ENCODE results near the gene EBLN2. TPM values are rescaled to one million over a fixed set of nuclear protein-coding genes. Genes with fewer than 3 reads are reported as not detected.

EBLN2 gene
- 3.5 and 5.1 TPM in 2 replicates for total RNA-seq (2012; rRNA removed)

DNA sequence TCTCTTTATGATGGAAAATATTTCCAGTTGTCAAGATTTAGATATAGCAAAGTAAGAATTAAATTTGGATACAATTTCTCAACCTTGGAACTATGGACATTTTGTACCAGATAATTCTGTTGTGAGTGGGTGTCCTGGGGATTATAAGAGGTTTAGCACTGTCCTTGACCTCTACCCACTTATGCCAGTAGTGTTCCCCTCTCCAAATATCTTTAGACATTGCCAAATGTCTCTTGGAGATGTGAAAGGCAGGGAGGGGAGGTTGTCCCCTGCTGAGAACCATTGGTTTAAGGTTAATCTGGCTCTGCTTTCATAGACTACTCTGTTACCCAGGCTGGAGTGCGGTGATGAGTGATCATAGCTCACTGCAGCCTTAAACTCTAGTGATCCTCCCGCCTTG is at the start of gene EBLN2:
EBLN2 (plus strand) TSS at position 244 of the 400 bp plus-strand sequence. CDS start 423 bp downstream, outside the sequence.
- H3K4me2 ChIP-seq (ENCODE audit: low read length): no peak within 1 kb of the TSS
- H3K27me3 ChIP-seq (ENCODE audit: control insufficient read depth, insufficient read depth, low read length): no peaks in the 10 kb centered on the region
- H3K9ac ChIP-seq (ENCODE audit: low read depth, low read length): no peak within 1 kb of the TSS
- no peak within 1 kb of the TSS for H3K4me3 ChIP-seq (ENCODE audit: low read length)
- H3K4me1 ChIP-seq (ENCODE audit: control insufficient read depth, insufficient read depth, low read length): peaks cover 22% of the 10 kb centered on the region
- no peaks in the 10 kb centered on the region for H3K9me3 ChIP-seq (replicated peaks; ENCODE audit: low read length)
- H3K36me3 ChIP-seq (ENCODE audit: insufficient read depth, low read length): peaks cover 32% of the 10 kb centered on the region

DNA sequence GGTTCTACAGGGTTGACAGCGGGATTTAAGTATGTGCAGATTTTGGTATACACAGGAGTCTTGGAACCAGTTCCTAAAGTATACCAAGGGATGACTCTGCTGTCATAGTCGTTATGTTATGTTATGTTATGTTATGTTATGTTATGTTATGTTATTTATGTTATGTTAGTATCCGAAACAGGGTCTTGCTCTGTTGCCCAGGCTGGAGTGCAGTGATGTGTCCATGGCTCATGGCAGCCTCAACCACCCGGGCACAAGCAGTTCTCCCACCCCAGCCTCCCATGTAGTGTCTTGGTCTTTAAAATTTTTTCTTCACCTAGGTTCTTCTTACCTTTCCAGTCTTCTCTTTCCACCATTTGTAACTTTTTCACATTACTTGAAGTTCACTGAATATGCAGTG is 43.2 kb upstream of the EBLN2 start:
- Histone ChIP-seq H3K4me2 (ENCODE audit: low read length) (no peak overlapping the region), H3K4me3 (ENCODE audit: low read length) (no peak overlapping the region), H3K4me1 (ENCODE audit: control insufficient read depth, insufficient read depth, low read length) (peaks cover 7% of the 10 kb centered on the region), H3K9me3 (replicated peaks; ENCODE audit: low read length) (no peaks in the 10 kb centered on the region), H3K27me3 (ENCODE audit: control insufficient read depth, insufficient read depth, low read length) (no peaks in the 10 kb centered on the region), H3K36me3 (ENCODE audit: insufficient read depth, low read length) (peaks cover 9% of the 10 kb centered on the region), H3K9ac (ENCODE audit: low read depth, low read length) (no peak overlapping the region)

DNA sequence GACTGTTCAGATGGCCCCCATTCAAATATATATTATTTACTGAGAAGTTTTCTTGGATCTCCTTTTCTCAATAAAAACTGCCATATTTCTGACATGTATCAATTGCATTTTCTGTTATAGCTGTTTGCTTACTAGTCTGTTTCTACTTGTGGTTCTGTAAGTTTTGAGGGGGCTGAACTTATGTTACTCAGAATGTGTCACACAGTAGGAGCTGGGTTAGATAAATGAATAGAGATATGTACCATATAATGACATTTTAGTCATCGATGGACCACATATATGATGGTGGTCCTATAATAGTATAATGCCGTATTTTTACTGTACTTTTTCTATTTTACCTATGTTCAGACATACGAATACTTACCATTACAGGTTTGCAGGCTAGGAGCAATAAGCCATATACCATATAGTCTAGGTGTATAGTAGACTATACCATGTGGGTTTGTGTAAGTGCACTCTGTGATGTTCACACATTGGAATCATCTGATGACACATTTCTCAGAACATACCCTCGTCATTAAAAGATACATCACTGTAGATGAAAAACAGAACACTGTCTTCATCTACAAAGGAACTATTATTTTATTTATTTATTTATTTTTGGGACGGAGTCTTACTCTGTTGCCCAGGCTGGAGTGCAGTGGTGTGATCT is 42.5 kb upstream of the EBLN2 start:
- peaks cover 7% of the 10 kb centered on the region for H3K4me1 ChIP-seq (ENCODE audit: control insufficient read depth, insufficient read depth, low read length)
- no peak overlapping the region for H3K4me2 ChIP-seq (ENCODE audit: low read length)
- H3K4me3 ChIP-seq (ENCODE audit: low read length): no peak overlapping the region
- H3K27me3 ChIP-seq (ENCODE audit: control insufficient read depth, insufficient read depth, low read length): no peaks in the 10 kb centered on the region
- H3K9ac ChIP-seq (ENCODE audit: low read depth, low read length): no peak overlapping the region
- no peaks in the 10 kb centered on the region for H3K9me3 ChIP-seq (replicated peaks; ENCODE audit: low read length)
- peaks cover 9% of the 10 kb centered on the region for H3K36me3 ChIP-seq (ENCODE audit: insufficient read depth, low read length)

DNA sequence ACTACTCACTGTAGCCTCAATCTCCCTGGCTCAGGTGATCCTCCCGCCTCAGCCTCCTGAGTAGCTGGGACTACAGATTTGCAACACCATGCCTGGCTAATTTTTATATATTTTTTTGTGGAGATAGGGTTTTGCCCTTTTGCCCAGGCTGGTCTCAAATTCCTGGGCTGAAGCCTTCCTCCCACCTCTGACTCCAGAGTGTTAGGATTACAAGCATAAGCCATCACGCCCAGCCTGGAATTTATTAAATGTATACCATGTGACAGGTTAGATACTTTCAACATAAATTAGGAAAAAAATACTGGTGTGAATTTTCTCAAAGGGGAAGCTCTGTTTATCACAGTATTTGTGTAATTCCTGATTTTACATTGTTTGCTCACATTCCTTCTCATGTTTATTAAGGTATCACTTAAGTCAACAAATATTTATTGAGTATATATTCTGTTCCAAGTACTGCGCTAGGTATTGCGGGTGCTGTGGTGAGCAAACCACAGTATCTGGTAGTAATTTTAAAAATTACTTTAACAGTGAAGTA is 40.1 kb upstream of the EBLN2 start:
- Histone ChIP-seq H3K36me3 (ENCODE audit: insufficient read depth, low read length) (peaks cover 9% of the 10 kb centered on the region), H3K9me3 (replicated peaks; ENCODE audit: low read length) (no peaks in the 10 kb centered on the region), H3K27me3 (ENCODE audit: control insufficient read depth, insufficient read depth, low read length) (no peaks in the 10 kb centered on the region), H3K4me3 (ENCODE audit: low read length) (no peak overlapping the region), H3K4me2 (ENCODE audit: low read length) (no peak overlapping the region), H3K4me1 (ENCODE audit: control insufficient read depth, insufficient read depth, low read length) (peaks cover 17% of the 10 kb centered on the region), H3K9ac (ENCODE audit: low read depth, low read length) (no peak overlapping the region)

DNA sequence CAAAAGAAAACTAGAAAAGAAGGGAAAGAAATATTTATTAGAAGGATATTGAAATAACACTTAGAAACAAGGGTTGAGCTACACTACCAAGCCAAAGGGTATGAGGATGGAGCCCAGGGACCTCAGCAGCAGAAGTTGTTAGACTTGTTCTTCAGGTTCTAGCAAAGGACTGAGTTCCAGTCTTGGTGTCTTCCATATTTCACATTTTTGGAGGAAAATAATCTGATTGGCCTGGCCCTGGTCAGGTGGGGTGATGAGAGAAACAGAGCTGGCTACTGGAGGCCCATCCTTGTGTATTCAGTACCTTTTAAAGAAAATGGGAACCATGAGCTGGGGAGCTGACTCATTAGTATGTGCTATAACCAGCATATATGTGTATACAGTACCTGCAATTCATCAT is 36.6 kb upstream of the EBLN2 start:
- no peak overlapping the region for H3K4me2 ChIP-seq (ENCODE audit: low read length)
- peaks cover 4% of the 10 kb centered on the region for H3K36me3 ChIP-seq (ENCODE audit: insufficient read depth, low read length)
- H3K9me3 ChIP-seq (replicated peaks; ENCODE audit: low read length): no peaks in the 10 kb centered on the region
- H3K4me1 ChIP-seq (ENCODE audit: control insufficient read depth, insufficient read depth, low read length): peaks cover 26% of the 10 kb centered on the region
- H3K4me3 ChIP-seq (ENCODE audit: low read length): no peak overlapping the region
- no peak overlapping the region for H3K9ac ChIP-seq (ENCODE audit: low read depth, low read length)
- H3K27me3 ChIP-seq (ENCODE audit: control insufficient read depth, insufficient read depth, low read length): no peaks in the 10 kb centered on the region

DNA sequence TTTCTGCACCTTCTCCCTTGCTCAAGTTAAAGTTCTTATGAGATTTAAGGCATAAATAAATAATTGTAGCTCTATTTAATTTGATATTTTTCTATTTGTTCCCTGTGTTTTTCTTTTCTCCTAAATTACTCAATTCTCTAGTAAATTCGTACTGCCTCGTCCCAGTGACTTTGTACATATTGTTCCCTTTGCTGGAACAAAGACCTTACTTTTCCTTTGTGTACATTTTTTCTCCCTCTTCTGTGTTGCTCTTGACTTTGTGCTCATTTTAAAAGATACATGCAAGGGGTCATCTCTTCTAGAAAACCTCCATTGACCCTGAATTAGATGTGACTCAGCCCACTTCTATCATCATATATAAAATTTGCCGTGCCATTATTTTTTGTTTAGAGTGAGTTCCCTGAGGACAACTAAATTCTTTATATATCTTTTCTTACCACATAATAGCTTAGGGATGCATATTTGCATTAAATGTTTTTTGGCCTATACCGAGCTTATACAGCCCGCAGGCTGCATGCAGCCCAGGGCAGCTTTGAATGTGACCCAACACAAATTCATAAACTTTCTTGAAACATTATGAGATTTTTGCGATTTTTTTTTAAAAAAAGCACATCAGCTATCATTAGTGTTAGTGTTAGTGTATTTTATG is 35.2 kb upstream of the EBLN2 start:
- Histone ChIP-seq H3K9me3 (replicated peaks; ENCODE audit: low read length) (no peaks in the 10 kb centered on the region), H3K9ac (ENCODE audit: low read depth, low read length) (no peak overlapping the region), H3K4me1 (ENCODE audit: control insufficient read depth, insufficient read depth, low read length) (peaks cover 28% of the 10 kb centered on the region), H3K27me3 (ENCODE audit: control insufficient read depth, insufficient read depth, low read length) (no peaks in the 10 kb centered on the region), H3K4me2 (ENCODE audit: low read length) (no peak overlapping the region), H3K4me3 (ENCODE audit: low read length) (no peak overlapping the region), H3K36me3 (ENCODE audit: insufficient read depth, low read length) (peaks cover 4% of the 10 kb centered on the region)

DNA sequence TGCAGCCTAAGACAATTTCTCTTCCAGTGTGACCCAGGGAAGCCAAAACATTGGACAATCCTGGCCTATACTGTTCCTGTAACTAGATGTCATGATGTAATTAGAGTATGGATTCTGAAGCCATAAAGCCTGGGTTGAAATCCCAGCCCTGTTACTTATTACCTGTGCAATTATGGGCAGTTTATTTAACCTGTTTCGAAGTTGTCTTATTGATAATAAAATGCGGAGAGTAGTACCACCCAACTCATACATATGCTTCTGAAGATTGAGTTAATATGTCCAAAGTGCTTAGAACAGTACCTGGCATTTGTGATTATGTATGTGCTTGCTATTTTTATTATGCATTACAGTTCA is 34.7 kb upstream of the EBLN2 start:
- Histone ChIP-seq H3K4me3 (ENCODE audit: low read length) (no peak overlapping the region), H3K9me3 (replicated peaks; ENCODE audit: low read length) (no peaks in the 10 kb centered on the region), H3K4me2 (ENCODE audit: low read length) (no peak overlapping the region), H3K4me1 (ENCODE audit: control insufficient read depth, insufficient read depth, low read length) (peaks cover 28% of the 10 kb centered on the region), H3K9ac (ENCODE audit: low read depth, low read length) (no peak overlapping the region), H3K36me3 (ENCODE audit: insufficient read depth, low read length) (peaks cover 4% of the 10 kb centered on the region), H3K27me3 (ENCODE audit: control insufficient read depth, insufficient read depth, low read length) (no peaks in the 10 kb centered on the region)

DNA sequence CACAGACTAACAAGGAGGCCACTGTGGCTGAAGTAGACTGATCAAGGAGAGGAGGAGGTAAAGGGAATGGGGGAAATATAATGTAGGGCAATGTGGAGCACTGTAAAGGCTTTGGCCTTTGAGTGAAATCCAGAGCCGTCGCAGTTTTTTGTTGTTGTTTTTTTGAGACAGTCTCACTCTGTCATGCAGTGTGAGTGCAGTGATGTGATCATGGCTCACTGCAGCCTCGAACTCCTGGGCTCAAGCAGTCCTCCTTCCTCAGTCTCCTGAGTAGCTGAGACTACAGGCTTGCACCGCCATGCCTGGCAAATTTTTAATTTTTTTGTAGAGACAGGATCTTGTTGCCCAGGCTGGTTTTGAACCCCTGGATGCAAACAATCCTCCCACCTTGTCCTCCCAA is 32.7 kb upstream of the EBLN2 start:
- peaks cover 28% of the 10 kb centered on the region for H3K4me1 ChIP-seq (ENCODE audit: control insufficient read depth, insufficient read depth, low read length)
- H3K9ac ChIP-seq (ENCODE audit: low read depth, low read length): peak overlapping the region; percentile 12
- peaks cover 4% of the 10 kb centered on the region for H3K36me3 ChIP-seq (ENCODE audit: insufficient read depth, low read length)
- peak overlapping the region; percentile 59 for H3K4me2 ChIP-seq (ENCODE audit: low read length)
- no peaks in the 10 kb centered on the region for H3K27me3 ChIP-seq (ENCODE audit: control insufficient read depth, insufficient read depth, low read length)
- H3K9me3 ChIP-seq (replicated peaks; ENCODE audit: low read length): no peaks in the 10 kb centered on the region
- H3K4me3 ChIP-seq (ENCODE audit: low read length): no peak overlapping the region

DNA sequence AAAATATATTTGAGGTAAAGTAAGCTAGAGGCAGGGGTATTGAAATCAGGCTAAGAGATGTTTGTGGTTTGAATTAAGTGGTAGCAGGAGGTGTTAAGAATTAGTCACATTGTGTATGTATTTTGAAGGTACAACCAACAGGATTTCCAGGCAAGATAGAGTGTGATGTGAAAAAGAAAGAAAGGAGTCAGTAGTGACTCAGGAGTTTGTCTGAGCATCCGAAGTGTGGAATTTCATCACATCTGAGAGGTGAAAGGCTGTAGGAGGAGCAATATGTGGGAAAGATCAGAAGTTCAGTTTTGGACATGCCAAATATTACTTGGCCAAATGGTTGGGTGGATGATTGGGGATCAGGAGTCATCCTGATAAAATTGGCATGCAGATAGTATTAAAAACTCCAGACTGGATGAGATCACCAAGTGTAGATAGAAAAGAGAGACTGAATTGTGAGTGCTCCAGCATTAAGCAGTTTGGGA is 32.1 kb upstream of the EBLN2 start:
- peak overlapping the region; percentile 59 for H3K4me2 ChIP-seq (ENCODE audit: low read length)
- H3K4me1 ChIP-seq (ENCODE audit: control insufficient read depth, insufficient read depth, low read length): peaks cover 28% of the 10 kb centered on the region
- no peak overlapping the region for H3K4me3 ChIP-seq (ENCODE audit: low read length)
- peak overlapping the region; percentile 12 for H3K9ac ChIP-seq (ENCODE audit: low read depth, low read length)
- H3K36me3 ChIP-seq (ENCODE audit: insufficient read depth, low read length): peaks cover 4% of the 10 kb centered on the region
- no peaks in the 10 kb centered on the region for H3K27me3 ChIP-seq (ENCODE audit: control insufficient read depth, insufficient read depth, low read length)
- H3K9me3 ChIP-seq (replicated peaks; ENCODE audit: low read length): no peaks in the 10 kb centered on the region

DNA sequence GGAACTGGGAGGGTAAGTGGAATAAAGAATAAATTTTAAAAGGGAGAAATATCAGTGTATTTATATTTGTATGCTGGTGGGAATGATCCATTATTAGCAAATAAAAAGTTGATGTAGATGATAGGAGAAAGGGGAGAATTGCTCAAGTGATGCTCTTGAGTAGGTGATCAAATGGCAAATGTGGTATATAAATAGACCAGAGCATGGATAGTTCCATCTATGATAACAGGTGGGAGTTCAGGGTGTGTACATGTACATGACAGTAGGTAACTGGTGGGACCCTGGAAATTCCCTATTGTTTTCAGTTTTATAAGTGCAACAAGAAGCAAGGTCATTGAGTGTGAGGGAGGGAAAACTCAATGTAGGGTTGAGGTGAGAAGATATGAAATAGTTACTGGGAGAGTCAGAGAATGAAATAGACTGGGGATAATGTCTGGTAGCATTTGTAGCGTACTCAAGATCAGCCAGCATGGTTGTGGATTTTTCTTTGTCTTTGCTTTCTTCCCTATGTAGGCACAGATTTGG is 31.3 kb upstream of the EBLN2 start:
- Histone ChIP-seq H3K4me2 (ENCODE audit: low read length) (peak overlapping the region; percentile 59), H3K4me3 (ENCODE audit: low read length) (no peak overlapping the region), H3K36me3 (ENCODE audit: insufficient read depth, low read length) (peaks cover 4% of the 10 kb centered on the region), H3K9ac (ENCODE audit: low read depth, low read length) (no peak overlapping the region), H3K27me3 (ENCODE audit: control insufficient read depth, insufficient read depth, low read length) (no peaks in the 10 kb centered on the region), H3K9me3 (replicated peaks; ENCODE audit: low read length) (no peaks in the 10 kb centered on the region), H3K4me1 (ENCODE audit: control insufficient read depth, insufficient read depth, low read length) (peaks cover 33% of the 10 kb centered on the region)

DNA sequence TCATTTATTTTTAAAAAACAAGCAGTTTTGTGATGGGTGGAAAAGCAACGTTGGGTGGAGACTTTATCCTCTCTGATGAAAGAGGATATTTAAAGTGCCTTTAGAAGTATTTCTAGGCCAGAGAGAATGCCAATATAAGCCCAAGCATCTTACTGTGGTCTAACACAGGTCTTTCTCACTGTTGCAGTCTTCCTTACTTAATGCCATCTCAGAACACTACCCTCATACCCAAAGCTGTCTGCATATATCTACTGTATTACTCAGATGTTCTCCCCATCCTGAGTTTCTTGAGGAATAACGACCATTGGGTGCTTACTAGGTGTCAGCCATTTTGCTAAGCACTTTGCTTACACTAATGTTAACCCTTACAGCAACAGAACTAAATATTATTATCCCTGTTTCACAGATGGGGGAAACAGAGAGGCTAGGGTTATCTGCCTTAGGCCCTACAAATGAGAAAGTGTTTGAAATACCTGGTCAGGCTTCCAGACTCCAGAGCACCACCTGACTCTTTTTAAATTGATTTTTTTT is 29.8 kb upstream of the EBLN2 start:
- peaks cover 2% of the 10 kb centered on the region for H3K36me3 ChIP-seq (ENCODE audit: insufficient read depth, low read length)
- H3K9ac ChIP-seq (ENCODE audit: low read depth, low read length): no peak overlapping the region
- no peak overlapping the region for H3K4me2 ChIP-seq (ENCODE audit: low read length)
- H3K4me3 ChIP-seq (ENCODE audit: low read length): no peak overlapping the region
- H3K27me3 ChIP-seq (ENCODE audit: control insufficient read depth, insufficient read depth, low read length): no peaks in the 10 kb centered on the region
- H3K9me3 ChIP-seq (replicated peaks; ENCODE audit: low read length): no peaks in the 10 kb centered on the region
- H3K4me1 ChIP-seq (ENCODE audit: control insufficient read depth, insufficient read depth, low read length): peaks cover 38% of the 10 kb centered on the region
